SK-N-SH treated with all-trans-retinoic acid at 6 μM for 48 hours (cell line): ENCODE data around the gene ZNF586.

ENCODE experiments used
- ATAC-seq: fragments of 200-7000 bp; cut with Tn5 transposase; 3 replicates; pipeline ENCODE4 v1.9.1; 2020; ENCODE audit warnings: mild to moderate bottlenecking, moderate library complexity
- BACH2 ChIP-seq: fragments of 250-450 bp; sonication (Bioruptor Pico); IDR thresholded peaks from 2 replicates; pipeline ENCODE4 v1.9.0; 2021; ENCODE audit warnings: mild to moderate bottlenecking, borderline replicate concordance
- CREB5 ChIP-seq: fragments of 250-450 bp; sonication (Bioruptor Pico); IDR thresholded peaks from 2 replicates; pipeline ENCODE4 v1.5.1; 2020; ENCODE audit warnings: low read depth, mild to moderate bottlenecking, moderate library complexity
- CSDC2 ChIP-seq: fragments of 250-450 bp; sonication (Bioruptor Pico); IDR thresholded peaks from 2 replicates; pipeline ENCODE4 v1.5.0; 2020; ENCODE audit warnings: mild to moderate bottlenecking, moderate library complexity
- GLIS3 ChIP-seq: fragments of 250-450 bp; sonication (Bioruptor Pico); IDR thresholded peaks from 2 replicates; pipeline ENCODE4 v1.5.0; 2020; ENCODE audit warnings: mild to moderate bottlenecking, moderate library complexity
- ISL1 ChIP-seq: fragments of 250-450 bp; sonication (Bioruptor Pico); IDR thresholded peaks from 2 replicates; pipeline ENCODE4 v2.1.2; 2022; ENCODE audit warnings: mild to moderate bottlenecking, moderate library complexity
- OSR1 ChIP-seq: fragments of 250-450 bp; sonication (Bioruptor Pico); IDR thresholded peaks from 2 replicates; pipeline ENCODE4 v1.8.0; 2022; ENCODE audit warnings: moderate library complexity, mild to moderate bottlenecking, inconsistent platforms
- POU6F1 ChIP-seq: fragments of 250-450 bp; sonication (Bioruptor Pico); IDR thresholded peaks from 2 replicates; pipeline ENCODE4 v1.8.0; 2021; ENCODE audit warnings: low read depth, mild to moderate bottlenecking, moderate library complexity, borderline replicate concordance
- PPARA ChIP-seq: fragments of 250-450 bp; sonication (Bioruptor Pico); IDR thresholded peaks from 2 replicates; pipeline ENCODE4 v1.5.0; 2020; ENCODE audit warnings: mild to moderate bottlenecking, borderline replicate concordance
- RARB ChIP-seq: fragments of 250-450 bp; sonication (Bioruptor Pico); IDR thresholded peaks from 2 replicates; pipeline ENCODE4 v1.8.0; 2021; ENCODE audit warnings: mild to moderate bottlenecking, moderate library complexity
- SNAI2 ChIP-seq: fragments of 250-450 bp; sonication (Bioruptor Pico); IDR thresholded peaks from 2 replicates; pipeline ENCODE4 v1.5.0; 2020; ENCODE audit warnings: mild to moderate bottlenecking, moderate library complexity
- TCF4 ChIP-seq: fragments of 250-450 bp; sonication (Bioruptor Pico); IDR thresholded peaks from 2 replicates; pipeline ENCODE4 v1.8.0; 2021; ENCODE audit warnings: mild to moderate bottlenecking, moderate library complexity, borderline replicate concordance
- TOX ChIP-seq: fragments of 250-450 bp; sonication (Bioruptor Pico); IDR thresholded peaks from 2 replicates; pipeline ENCODE4 v1.8.0; 2021; ENCODE audit warnings: mild to moderate bottlenecking, moderate library complexity, borderline replicate concordance
- ZC3H10 ChIP-seq: fragments of 250-450 bp; sonication (Bioruptor Pico); IDR thresholded peaks from 2 replicates; pipeline ENCODE4 v1.5.1; 2021; ENCODE audit warnings: mild to moderate bottlenecking, moderate library complexity
- ZFP30 ChIP-seq: fragments of 450-650 bp; formaldehyde crosslinking; IDR thresholded peaks from 2 replicates; pipeline ENCODE4 v1.5.0; 2022; ENCODE audit warnings: mild to moderate bottlenecking, moderate library complexity
- ZNF565 ChIP-seq: fragments of 450-650 bp; formaldehyde crosslinking; conservative IDR thresholded peaks from 2 replicates; pipeline ENCODE4 v1.5.0; 2020; ENCODE audit warnings: low read depth, mild to moderate bottlenecking, moderate library complexity
- ZNF70 ChIP-seq: fragments of 450-650 bp; formaldehyde crosslinking; IDR thresholded peaks from 2 replicates; pipeline ENCODE4 v1.5.0; 2020; ENCODE audit warnings: mild to moderate bottlenecking, moderate library complexity
- ZNF8 ChIP-seq: fragments of 450-650 bp; formaldehyde crosslinking; IDR thresholded peaks from 2 replicates; pipeline ENCODE4 v1.5.0; 2020; ENCODE audit warnings: mild to moderate bottlenecking, moderate library complexity
- TF ChIP-seq, protein P1 (sequence below): fragments of 250-450 bp; sonication (Bioruptor Pico); IDR thresholded peaks from 2 replicates; pipeline ENCODE4 v1.5.1; 2021; ENCODE audit warnings: mild to moderate bottlenecking, moderate library complexity
- TF ChIP-seq, protein P2 (sequence below): fragments of 250-450 bp; sonication (Bioruptor Pico); IDR thresholded peaks from 2 replicates; pipeline ENCODE4 v1.8.0; 2020; ENCODE audit warnings: mild to moderate bottlenecking, moderate library complexity, borderline replicate concordance
- TF ChIP-seq, protein P3 (sequence below): fragments of 250-450 bp; sonication (Bioruptor Pico); IDR thresholded peaks from 2 replicates; pipeline ENCODE4 v1.5.0; 2020; ENCODE audit warnings: mild to moderate bottlenecking, moderate library complexity

Gene ZNF586

GRCh38 chr19:57825511-57825910 is 56.0 kb downstream of the ZNF586 start:
- no peak for ATAC-seq
- TF ChIP-seq TCF4 (no peak), SNAI2 (CRISPR knock-in tag) (no peak), ZNF70 (CRISPR knock-in tag) (no peak), ZFP30 (CRISPR knock-in tag) (no peak), BACH2 (no peak), OSR1 (CRISPR knock-in tag) (no peak), ISL1 (CRISPR knock-in tag) (no peak), ZNF565 (CRISPR knock-in tag) (no peak), TOX (CRISPR knock-in tag) (no peak), ZC3H10 (CRISPR knock-in tag) (no peak), POU6F1 (CRISPR knock-in tag) (no peak), GLIS3 (no peak), RARB (CRISPR knock-in tag) (no peak)
- TF ChIP-seq, protein P1, sequence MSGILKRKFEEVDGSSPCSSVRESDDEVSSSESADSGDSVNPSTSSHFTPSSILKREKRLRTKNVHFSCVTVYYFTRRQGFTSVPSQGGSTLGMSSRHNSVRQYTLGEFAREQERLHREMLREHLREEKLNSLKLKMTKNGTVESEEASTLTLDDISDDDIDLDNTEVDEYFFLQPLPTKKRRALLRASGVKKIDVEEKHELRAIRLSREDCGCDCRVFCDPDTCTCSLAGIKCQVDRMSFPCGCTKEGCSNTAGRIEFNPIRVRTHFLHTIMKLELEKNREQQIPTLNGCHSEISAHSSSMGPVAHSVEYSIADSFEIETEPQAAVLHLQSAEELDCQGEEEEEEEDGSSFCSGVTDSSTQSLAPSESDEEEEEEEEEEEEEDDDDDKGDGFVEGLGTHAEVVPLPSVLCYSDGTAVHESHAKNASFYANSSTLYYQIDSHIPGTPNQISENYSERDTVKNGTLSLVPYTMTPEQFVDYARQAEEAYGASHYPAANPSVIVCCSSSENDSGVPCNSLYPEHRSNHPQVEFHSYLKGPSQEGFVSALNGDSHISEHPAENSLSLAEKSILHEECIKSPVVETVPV, result no peak
- TF ChIP-seq, protein P2, sequence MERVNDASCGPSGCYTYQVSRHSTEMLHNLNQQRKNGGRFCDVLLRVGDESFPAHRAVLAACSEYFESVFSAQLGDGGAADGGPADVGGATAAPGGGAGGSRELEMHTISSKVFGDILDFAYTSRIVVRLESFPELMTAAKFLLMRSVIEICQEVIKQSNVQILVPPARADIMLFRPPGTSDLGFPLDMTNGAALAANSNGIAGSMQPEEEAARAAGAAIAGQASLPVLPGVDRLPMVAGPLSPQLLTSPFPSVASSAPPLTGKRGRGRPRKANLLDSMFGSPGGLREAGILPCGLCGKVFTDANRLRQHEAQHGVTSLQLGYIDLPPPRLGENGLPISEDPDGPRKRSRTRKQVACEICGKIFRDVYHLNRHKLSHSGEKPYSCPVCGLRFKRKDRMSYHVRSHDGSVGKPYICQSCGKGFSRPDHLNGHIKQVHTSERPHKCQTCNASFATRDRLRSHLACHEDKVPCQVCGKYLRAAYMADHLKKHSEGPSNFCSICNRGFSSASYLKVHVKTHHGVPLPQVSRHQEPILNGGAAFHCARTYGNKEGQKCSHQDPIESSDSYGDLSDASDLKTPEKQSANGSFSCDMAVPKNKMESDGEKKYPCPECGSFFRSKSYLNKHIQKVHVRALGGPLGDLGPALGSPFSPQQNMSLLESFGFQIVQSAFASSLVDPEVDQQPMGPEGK (CRISPR knock-in tag), result no peak

GRCh38 chr19:57829316-57829715 is 59.8 kb downstream of the ZNF586 start:
- ATAC-seq, result no peak
- TF ChIP-seq GLIS3 (no peak), CREB5 (CRISPR knock-in tag) (no peak), OSR1 (CRISPR knock-in tag) (no peak), TOX (CRISPR knock-in tag) (no peak), ZFP30 (CRISPR knock-in tag) (no peak), CSDC2 (CRISPR knock-in tag) (no peak), ZNF8 (no peak), PPARA (no peak), ISL1 (CRISPR knock-in tag) (no peak), ZNF565 (CRISPR knock-in tag) (no peak)
- TF ChIP-seq, protein P2 (CRISPR knock-in tag), result no peak
- TF ChIP-seq, all 23 proteins: peak for 0

DNA sequence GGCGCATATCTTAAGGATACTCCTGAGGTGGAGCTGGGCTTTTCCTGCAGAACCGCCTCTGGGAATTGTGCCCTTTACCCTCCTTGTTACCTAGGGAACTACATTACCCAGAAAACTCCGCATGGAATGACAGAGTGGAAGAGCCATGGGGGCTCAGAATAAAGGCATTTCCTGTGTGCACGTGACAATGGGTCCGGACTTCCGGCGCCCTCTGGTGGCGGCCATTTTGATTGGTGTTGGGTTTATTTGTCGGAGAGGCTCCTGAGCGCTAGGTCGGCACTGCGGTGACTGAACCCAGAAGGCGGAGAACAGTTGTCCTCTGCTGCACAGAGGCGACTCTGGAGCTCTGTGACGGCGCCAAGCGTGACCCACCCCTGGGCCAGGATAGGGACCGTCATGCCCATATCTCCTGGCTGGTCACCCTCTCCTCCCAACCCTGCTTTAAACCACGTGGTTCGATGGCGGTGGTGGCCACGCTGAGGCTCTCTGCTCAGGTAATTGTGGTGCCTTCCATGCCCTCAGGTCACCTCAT is 60.7 kb downstream of the ZNF586 start, which contains the start of gene ZNF587B:
Gene ZNF587B, plus strand, starts transcription at position 229 of the 532 bp plus-strand sequence. Its CDS starts 230 bp downstream, at position 459.
- peak; percentile 55; the same call in 2 of the 3 replicates for ATAC-seq
- TF ChIP-seq, protein P3, sequence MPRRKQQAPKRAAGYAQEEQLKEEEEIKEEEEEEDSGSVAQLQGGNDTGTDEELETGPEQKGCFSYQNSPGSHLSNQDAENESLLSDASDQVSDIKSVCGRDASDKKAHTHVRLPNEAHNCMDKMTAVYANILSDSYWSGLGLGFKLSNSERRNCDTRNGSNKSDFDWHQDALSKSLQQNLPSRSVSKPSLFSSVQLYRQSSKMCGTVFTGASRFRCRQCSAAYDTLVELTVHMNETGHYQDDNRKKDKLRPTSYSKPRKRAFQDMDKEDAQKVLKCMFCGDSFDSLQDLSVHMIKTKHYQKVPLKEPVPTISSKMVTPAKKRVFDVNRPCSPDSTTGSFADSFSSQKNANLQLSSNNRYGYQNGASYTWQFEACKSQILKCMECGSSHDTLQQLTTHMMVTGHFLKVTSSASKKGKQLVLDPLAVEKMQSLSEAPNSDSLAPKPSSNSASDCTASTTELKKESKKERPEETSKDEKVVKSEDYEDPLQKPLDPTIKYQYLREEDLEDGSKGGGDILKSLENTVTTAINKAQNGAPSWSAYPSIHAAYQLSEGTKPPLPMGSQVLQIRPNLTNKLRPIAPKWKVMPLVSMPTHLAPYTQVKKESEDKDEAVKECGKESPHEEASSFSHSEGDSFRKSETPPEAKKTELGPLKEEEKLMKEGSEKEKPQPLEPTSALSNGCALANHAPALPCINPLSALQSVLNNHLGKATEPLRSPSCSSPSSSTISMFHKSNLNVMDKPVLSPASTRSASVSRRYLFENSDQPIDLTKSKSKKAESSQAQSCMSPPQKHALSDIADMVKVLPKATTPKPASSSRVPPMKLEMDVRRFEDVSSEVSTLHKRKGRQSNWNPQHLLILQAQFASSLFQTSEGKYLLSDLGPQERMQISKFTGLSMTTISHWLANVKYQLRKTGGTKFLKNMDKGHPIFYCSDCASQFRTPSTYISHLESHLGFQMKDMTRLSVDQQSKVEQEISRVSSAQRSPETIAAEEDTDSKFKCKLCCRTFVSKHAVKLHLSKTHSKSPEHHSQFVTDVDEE (CRISPR knock-in tag), result no peak
- TF ChIP-seq TCF4, result no peak
- no peak for TF ChIP-seq OSR1 (CRISPR knock-in tag)
- TF ChIP-seq ISL1 (CRISPR knock-in tag), result no peak
- TF ChIP-seq ZC3H10 (CRISPR knock-in tag), result no peak
- no peak for TF ChIP-seq SNAI2 (CRISPR knock-in tag)
- no peak for TF ChIP-seq RARB (CRISPR knock-in tag)
- TF ChIP-seq POU6F1 (CRISPR knock-in tag), result no peak
- TF ChIP-seq ZNF565 (CRISPR knock-in tag), result no peak
- TF ChIP-seq, protein P2 (CRISPR knock-in tag), result no peak
- TF ChIP-seq CREB5 (CRISPR knock-in tag), result no peak
